HG03469 (cell line): ENCODE measurements around the gene PDSS1.
A peak's percentile ranks its signal among the peaks of the same experiment; 100 is the strongest.

Experiments
- ATAC-seq: cut with Tn5 transposase; IDR thresholded peaks from one replicate; pipeline ENCODE4 v1.9.1; 2021; ENCODE audit warnings: mild to moderate bottlenecking, moderate library complexity, moderate number of reproducible peaks; ENCODE audit not compliant: unreplicated experiment

Gene PDSS1

DNA sequence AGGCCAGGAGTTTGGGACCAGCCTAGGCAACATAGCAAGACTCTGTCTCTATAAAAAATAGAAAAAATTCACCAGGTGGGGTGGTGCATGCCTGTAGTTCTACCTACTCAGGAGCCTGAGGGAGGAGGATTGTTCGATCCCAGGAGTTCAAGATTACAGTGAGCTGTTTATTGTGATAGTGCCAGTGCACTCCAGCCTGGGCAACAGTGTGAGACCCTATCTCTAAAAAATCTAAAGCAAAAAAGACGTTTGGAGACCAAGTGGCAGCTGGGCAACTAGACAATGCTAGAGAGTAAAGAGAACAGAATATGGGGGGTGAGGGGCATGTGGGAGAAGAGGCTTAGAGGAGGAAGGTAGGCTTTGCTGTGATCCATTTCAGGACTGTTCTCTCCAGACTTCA is 1.4 kb downstream of the PDSS1 start:
- ATAC-seq: no peak

DNA sequence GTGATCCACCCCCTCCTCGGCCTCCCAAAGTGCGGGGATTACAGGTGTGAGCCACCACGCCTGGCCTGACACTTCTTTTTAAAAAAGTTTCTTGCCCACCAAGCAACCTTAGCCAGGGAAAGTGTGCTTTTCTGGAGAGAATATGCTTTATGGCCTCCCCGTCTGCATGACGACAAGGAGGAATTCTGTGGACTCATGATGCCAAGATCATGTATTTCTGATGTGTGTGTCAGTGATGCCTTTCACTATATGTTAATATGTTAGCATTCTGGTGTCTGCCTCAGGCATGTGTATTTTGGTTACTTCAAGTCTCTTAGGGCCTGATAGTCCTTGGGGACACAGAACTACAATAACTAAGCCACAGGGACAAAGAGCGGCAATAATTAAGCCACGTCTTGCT is 2.1 kb downstream of the PDSS1 start:
- ATAC-seq: no peak

- ATAC-seq: no peak
These were observed 3.6 kb downstream of the PDSS1 start for GRCh38 chr10:26700884-26701630.

DNA sequence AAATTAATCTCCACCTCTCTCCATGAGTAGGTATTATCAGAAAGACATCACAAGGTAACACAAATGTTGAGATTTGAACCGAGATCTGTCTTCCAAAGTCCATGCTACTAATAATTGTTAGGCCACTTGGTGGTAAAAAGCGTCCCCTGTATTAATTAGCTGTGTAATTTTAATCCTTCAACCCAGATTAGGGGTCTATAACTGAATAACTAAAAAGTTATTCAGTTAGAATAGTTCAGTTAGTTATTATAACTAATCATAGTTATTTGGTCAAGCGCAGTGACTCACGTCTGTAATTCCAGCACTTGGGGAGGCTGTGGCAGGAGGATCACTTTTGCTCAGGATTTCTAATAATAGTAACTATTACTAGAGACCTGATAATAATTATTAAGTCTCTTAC is 5.6 kb downstream of the PDSS1 start:
- no peak for ATAC-seq

GRCh38 chr10:26703974-26704373 is 6.5 kb downstream of the PDSS1 start:
- ATAC-seq: no peak

- ATAC-seq: no peak
These were observed 8.7 kb downstream of the PDSS1 start for GRCh38 chr10:26706206-26706605.

DNA sequence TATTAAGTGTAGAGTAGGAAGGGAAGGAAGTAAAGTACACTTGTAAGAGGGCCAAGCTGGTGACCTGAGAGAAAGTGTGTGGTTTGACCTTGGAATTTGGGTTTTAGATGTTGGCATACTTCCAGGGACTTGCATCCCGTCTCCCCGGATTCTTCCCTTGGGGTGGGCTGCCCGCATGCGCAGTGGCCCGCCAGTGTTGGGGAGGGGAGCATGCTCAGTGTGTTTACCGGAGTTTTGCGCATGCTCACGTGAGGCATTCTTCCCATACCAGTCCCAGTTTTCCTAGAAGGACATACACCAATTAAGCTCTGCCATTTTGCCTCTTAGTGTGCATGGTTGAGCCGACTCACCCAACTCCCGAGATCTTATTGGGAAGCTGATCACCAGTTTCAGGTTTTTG is 9.4 kb downstream of the PDSS1 start:
- no peak for ATAC-seq

DNA sequence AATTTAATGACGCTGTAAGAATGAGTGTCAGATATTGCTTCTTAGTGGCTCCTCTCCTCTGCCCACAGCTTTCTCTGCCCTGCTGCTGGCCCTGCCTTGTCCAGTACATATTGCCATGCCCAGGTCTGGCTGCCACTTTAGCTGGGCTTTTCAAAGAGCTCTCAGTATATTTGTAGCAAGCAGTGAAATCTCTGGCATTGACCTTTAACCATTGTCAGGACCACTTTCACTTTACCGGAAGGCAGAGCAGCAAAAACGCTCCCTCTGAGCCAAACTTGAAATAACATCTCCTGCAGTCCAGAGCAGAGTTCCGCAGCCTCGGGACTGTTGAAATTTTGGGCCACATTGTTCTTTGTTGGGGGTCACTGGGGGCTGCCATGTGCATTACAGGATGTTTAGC is 13.8 kb downstream of the PDSS1 start:
- ATAC-seq: no peak

DNA sequence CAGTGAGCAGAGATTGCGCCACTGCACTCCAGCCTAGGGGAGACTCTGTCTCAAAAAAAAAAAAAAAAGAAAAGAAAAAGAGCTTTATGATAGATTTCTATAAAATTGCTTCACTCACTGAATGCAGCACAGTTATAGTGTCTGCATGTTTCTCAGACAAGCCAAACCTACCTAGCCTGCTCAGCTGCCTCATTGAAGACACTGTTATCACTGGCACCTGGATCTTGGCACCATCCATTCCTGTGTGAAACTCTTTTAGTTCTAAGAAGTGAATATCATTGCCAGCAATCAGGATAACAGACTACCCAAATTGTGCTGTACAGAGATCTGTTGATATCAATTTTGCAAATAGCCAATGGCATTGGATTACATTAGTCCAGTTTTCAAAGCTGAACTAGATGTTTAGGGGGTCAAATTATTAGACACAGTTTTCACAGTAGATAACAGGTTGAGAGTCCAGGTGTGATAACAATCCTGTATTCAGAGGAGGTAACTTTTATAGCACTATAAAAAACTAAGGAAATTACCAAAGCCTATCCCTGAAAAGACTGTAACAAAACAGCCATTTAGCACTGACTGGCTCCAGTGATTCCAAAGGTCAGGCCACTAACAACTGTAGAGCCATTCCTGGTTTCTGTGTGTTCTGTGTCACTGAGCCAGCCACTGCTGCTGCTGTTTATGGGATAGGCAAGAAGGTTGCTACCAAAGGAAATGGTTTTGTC is 17.1 kb downstream of the PDSS1 start:
- no peak for ATAC-seq

- ATAC-seq: no peak
These were observed 17.6 kb downstream of the PDSS1 start for GRCh38 chr10:26715137-26715487.

- ATAC-seq: no peak
These were observed 20.0 kb downstream of the PDSS1 start for GRCh38 chr10:26717476-26717875.

DNA sequence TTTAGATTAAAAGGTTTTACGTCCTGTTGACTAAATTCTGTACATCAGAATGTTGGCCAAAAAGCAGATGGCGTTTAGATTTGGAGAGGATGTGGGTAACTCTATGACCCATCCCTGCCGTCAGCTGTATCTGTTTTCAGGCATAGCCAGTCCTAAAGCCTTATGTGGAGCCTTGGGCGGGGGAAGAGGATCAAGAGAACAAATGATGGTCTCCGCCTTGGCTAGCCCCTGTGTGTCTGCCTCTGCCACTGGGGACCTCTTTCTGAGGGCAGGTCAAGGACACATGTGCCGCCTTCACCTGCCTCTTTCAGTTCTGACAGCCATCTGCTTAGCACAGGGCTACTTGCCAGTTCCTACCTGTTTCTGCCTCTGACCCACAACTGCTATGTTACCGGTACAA is 24.1 kb downstream of the PDSS1 start:
- ATAC-seq: no peak

GRCh38 chr10:26723016-26723415 is 25.5 kb downstream of the PDSS1 start:
- ATAC-seq: no peak

DNA sequence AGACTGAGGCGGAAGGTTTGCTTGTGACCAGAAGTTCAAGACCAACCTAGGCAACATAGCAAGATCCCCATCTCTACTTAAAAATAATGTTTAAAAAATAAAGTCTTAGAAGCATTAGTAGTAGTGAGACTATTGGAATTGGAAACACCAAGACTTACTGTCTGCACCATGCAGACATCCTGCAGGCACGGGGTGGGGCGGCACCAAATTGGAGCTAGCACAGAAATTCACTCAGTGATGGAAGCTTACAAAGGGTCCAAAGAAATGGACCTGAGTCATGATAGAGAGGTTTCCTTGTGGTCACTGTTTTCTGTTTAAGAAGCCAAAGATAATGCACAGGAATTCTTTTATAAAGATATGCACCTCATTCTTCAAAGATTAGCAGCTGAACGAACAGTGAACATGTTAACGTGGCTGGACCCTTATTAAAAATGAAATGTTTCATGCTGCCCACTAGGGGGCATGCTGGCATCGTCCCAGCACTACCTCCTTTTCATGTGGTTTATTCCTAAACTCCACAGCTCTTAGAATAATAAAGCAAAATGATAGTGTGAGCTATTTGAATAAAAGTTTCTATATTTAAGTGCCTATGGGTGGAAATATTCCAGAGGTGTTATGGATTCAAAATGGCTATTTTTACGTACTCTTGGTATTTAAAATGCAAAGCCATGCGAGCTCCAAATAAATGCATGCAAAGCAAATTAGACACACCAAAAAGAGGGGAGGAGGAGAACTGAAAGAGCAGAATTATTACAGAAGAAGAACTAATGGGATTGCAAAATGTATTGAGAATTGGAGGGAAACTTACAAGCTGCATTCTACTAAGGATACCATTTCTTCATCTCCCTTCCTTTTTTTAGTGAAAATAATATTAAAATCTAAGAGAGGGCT is 28.6 kb downstream of the PDSS1 start:
- ATAC-seq: no peak

- no peak for ATAC-seq
These were observed 29.5 kb downstream of the PDSS1 start for GRCh38 chr10:26727005-26727404.

- ATAC-seq: no peak
These were observed 31.5 kb downstream of the PDSS1 start for GRCh38 chr10:26728957-26729356.

DNA sequence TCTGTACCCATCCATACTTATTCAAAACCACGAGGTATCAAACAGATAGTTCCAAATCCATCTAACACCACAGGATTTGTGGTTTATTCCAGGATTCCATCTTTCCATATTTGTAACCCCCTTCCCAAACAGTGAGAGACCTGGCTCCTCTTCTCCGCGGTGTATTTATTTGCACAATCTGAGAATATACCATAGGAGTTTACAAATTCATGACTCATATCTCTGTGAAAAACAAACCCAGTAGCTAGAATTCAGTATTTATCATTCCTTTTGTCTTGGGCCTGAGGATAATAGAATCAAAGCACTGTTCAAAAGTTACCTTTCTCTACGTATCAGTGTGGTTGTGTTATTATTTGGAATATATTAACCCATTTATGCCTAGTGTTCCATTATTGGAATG is 31.9 kb downstream of the PDSS1 start:
- ATAC-seq: no peak

DNA sequence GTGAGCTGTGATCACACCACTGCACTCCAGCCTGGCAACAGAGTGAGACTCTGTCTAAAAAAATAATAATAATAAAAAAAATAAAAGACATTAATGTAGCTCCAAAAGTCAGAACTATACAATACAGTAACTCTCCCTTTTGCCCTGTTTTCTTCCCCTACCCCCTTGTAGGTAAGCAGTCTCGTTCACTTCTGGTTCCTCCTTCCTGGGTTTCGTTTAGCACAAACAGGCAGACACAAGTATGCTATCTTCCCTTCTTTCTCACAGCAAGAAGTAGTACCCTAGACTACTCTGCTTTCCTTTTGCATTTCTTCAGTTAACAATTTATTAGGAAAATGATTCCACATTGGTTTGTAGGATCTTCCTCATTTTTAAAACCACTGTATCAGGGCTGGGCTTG is 33.1 kb downstream of the PDSS1 start:
- no peak for ATAC-seq

DNA sequence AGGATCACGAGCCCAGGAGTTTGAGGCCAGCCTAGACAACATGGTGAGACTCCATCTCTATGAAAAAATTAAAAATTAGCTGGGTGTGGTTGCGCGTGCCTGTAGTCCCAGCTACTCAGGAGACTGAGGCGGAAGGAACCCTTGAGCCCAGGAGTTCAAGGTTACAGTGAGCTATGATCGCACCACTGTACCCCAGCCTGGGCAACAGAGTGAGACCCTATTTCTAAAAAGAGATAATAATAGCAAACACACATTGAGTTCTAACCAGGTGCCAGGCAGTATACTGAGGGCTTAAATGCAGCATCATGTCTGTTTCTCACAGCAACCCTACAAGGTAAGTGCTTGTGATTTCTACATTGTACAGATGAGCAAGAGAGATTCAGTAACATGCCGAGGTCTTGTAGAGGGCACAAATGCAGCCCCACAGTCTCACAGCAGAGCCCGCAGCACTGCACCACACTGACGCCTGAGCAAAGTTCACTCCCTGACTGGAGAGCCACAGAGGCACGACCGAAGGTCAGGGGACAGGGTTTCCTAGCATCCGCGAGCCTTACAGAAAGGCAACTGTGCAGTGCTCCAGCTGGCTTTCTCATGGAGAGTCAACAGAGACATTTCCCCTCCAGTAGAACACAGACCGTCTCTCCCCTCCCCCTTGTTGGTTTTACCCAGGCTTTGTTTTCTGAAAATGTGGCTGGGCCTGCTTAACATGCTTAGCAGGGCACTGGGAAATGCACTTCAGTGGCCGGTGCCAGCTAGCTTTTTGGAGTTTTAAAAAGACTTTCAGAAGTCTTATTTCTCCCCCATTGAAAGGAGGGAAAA is 36.5 kb downstream of the PDSS1 start:
- no peak for ATAC-seq

DNA sequence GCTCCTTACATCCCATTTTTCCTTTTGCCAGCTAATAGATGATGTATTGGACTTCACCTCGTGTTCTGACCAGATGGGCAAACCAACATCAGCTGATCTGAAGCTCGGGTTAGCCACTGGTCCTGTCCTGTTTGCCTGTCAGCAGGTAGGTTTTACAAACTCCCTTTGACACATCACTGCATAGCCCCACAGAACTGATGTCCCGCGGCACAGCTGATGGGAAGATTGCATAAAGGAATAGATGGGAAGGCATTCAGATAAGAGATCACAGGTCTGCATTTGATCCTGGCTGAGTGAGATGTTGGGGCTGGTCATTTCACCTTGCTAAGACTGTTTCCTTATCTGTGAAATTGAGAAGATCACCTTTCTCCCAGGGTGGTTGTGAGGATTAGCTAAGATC is 37.9 kb downstream of the PDSS1 start:
- no peak for ATAC-seq

DNA sequence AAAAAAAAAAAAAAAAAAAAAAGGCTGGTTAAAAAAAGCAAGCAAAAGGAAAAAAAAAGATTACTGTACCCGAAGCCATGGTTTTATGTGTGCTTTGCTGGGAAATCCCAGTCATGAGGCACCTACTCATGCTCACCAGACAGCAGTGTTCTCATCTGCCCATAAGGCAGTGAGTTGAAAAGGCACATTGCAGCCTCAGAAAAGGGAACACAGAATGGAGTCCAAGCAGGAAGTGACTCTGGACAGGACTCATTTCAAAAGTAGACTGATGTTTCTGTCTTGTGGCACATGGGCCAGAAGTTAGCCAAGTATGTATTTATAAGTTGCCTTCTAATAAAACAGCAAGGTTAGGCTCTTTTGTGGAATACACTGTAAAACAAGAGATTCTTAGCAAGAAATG is 40.2 kb downstream of the PDSS1 start:
- ATAC-seq: peak; percentile 76
